Breast epithelium (tissue), 4 donors: ENCODE data around the gene TRIM5. TPM values are rescaled to one million over a fixed set of nuclear protein-coding genes. Genes with fewer than 3 reads are reported as not detected.

Experiments used
- DNase-seq, 2 donors: peaks; one replicate each; pipeline ENCODE4 v3.0.0-alpha.2; 2019; ENCODE audit warnings: low spot score in 2 of 2
- H3K27ac ChIP-seq, 2 donors: fragments of 200-600 bp; sonication (generic) in 1 of 2; one replicate each; pipeline ENCODE4 v1.5.1; 2016 to 2019; ENCODE audit warnings: mild to moderate bottlenecking in 1 of 2
- H3K27me3 ChIP-seq, 2 donors: fragments of 200-600 bp; sonication (generic) in 1 of 2; one replicate each; pipeline versions ENCODE4 v1.5.1 to v1.6.0; 2017 to 2019; ENCODE audit warnings: control low read depth in 1 of 2, mild to moderate bottlenecking in 1 of 2
- H3K36me3 ChIP-seq: fragments of 200-600 bp; one replicate; pipeline ENCODE4 v1.5.1; 2019
- H3K4me1 ChIP-seq, 2 donors: fragments of 200-600 bp; sonication (generic); one replicate each; pipeline ENCODE4 v1.5.1; 2016 to 2019; ENCODE audit warnings: control low read depth in 1 of 2
- H3K4me3 ChIP-seq, 3 donors: fragments of 200-600 bp; sonication (generic); 1 replicate in 2 of 3; 2 replicates in 1 of 3; pipeline ENCODE4 v1.5.1; 2016 to 2019; ENCODE audit warnings: mild to moderate bottlenecking in 3 of 3, moderate library complexity in 2 of 3
- H3K9me3 ChIP-seq, 2 donors: fragments of 200-600 bp; sonication (generic) in 1 of 2; one replicate each; pipeline ENCODE4 v1.5.1; 2016 to 2019; ENCODE audit warnings: control low read depth in 1 of 2
- CTCF ChIP-seq, 3 donors: fragments of 450-650 bp; IDR thresholded peaks; one replicate each; pipeline ENCODE4 v1.5.1; 2016 to 2017; ENCODE audit warnings: antibody characterized with exemption in 3 of 3, mild to moderate bottlenecking in 3 of 3, moderate library complexity in 3 of 3
- POLR2A ChIP-seq: fragments of 450-650 bp; IDR thresholded peaks from one replicate; pipeline ENCODE4 v1.6.1; 2016; ENCODE audit warnings: antibody characterized with exemption, mild to moderate bottlenecking, moderate library complexity
- POLR2AphosphoS5 ChIP-seq, 3 donors: sonication (generic); formaldehyde crosslinking; IDR thresholded peaks; one replicate each; pipeline ENCODE4 v1.6.1; 2017; ENCODE audit warnings: antibody characterized with exemption in 3 of 3
- intact Hi-C: fragments of 100-400 bp; cut with DNase I; formaldehyde crosslinking; loops from one replicate; pipeline ENCODE4 v1.15.1; 2023; ENCODE audit warnings: low total_unique reads
- total RNA-seq, 3 donors: library from RNA; depleted of rRNA; stranded (reverse); fragments of >200 nt; gene quantifications; one replicate each; pipeline ENCODE4 v1.1.0, GENCODE V29; 2016

The TRIM5 gene
- total RNA-seq, 3 donors from 2014 or later, result 17.1 to 34.4 (median 28.5) TPM

DNA sequence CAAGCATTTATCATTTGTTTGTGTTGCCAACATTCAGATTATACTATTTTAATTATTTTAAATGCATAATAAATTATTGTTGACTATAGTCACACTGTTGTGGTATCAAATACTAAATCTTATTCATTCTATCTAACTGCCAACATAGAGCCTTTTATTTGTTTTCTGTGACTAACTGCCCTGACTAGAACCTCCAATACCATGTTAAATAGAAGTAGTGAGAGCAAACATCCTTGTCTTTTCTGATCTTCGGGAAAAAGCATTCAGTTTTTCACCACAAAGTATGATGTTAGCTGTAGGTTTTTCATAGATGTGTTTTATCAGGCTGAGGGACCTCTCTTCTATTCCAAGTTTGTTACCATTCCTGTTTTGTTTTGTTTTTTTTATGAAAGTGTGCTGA is 44.9 kb downstream of the TRIM5 start:
- Histone ChIP-seq H3K27ac (no peak overlapping the region), H3K4me3 (no peak overlapping the region), H3K36me3 (peaks cover 25% of the 10 kb centered on the region), H3K4me1 (no peaks in the 10 kb centered on the region), H3K9me3 (no peaks in the 10 kb centered on the region), H3K27me3 (no peaks in the 10 kb centered on the region)
- no peak for TF ChIP-seq POLR2A
- no peak for DNase-seq
- intact Hi-C loops, result no loop called here

DNA sequence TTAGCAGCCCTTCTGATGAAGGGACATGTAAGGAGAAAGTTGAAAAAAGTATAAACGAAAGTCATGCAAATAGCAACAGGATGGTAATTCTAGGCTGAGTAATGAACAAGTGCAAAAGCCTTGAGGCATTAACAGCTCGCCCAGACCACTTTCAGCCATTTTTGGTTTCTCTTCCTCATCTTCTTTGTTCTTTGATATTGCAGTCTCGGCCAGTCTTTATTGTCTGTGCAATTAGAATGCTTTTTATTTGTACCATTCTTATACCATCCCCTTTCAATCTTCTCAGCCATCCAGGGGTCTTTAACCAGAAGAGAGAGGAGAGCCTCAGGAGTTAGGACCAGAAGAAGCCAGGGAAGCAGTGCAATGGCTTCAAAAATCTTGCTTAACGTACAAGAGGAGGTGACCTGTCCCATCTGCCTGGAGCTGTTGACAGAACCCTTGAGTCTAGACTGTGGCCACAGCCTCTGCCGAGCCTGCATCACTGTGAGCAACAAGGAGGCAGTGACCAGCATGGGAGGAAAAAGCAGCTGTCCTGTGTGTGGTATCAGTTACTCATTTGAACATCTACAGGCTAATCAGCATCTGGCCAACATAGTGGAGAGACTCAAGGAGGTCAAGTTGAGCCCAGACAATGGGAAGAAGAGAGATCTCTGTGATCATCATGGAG is 52.8 kb downstream of the TRIM5 start:
- no peak overlapping the region for H3K27ac ChIP-seq
- intact Hi-C loops, result no loop called here

GRCh38 chr11:5631417-5631816 is 53.5 kb downstream of the TRIM5 start:
- H3K4me1 ChIP-seq, result no peaks in the 10 kb centered on the region
- H3K27ac ChIP-seq, result no peak overlapping the region
- intact Hi-C loops, result no loop called here
- H3K36me3 ChIP-seq, result peaks cover 3% of the 10 kb centered on the region
- no peak overlapping the region for H3K4me3 ChIP-seq
- no peak for DNase-seq
- H3K9me3 ChIP-seq, result no peaks in the 10 kb centered on the region
- TF ChIP-seq POLR2A, result no peak
- TF ChIP-seq POLR2AphosphoS5 (IDR thresholded peaks at IDR 0.05), result no peak
- TF ChIP-seq CTCF (IDR thresholded peaks at IDR 0.05), result no peak
- H3K27me3 ChIP-seq, result no peaks in the 10 kb centered on the region

More for the DNA sequence above, 52.8 kb downstream of the TRIM5 start:
- H3K4me3 ChIP-seq, result no peak overlapping the region
- DNase-seq, result no peak
- TF ChIP-seq POLR2AphosphoS5 (IDR thresholded peaks at IDR 0.05) (no peak), POLR2A (no peak), CTCF (IDR thresholded peaks at IDR 0.05) (no peak)
- H3K36me3 ChIP-seq, result peaks cover 3% of the 10 kb centered on the region
- H3K27me3 ChIP-seq, result no peaks in the 10 kb centered on the region
- H3K9me3 ChIP-seq, result no peaks in the 10 kb centered on the region
- no peaks in the 10 kb centered on the region for H3K4me1 ChIP-seq

GRCh38 chr11:5626196-5626595 is 58.7 kb downstream of the TRIM5 start:
- no peak for TF ChIP-seq POLR2AphosphoS5 (IDR thresholded peaks at IDR 0.05)
- TF ChIP-seq CTCF (IDR thresholded peaks at IDR 0.05), result no peak
- no peak for TF ChIP-seq POLR2A
- Histone ChIP-seq H3K9me3 (no peaks in the 10 kb centered on the region), H3K4me1 (no peaks in the 10 kb centered on the region), H3K27me3 (no peaks in the 10 kb centered on the region), H3K36me3 (no peaks in the 10 kb centered on the region), H3K4me3 (peak overlapping the region in 1 of 3 donors; percentile 71), H3K27ac (no peak overlapping the region)
- intact Hi-C loops, result no loop called here
- DNase-seq, result no peak

GRCh38 chr11:5625281-5625680 is 59.6 kb downstream of the TRIM5 start:
- H3K4me3 ChIP-seq, result peak overlapping the region; percentile 51 to 71 (median 53)
- TF ChIP-seq POLR2A (no peak), POLR2AphosphoS5 (IDR thresholded peaks at IDR 0.05) (no peak), CTCF (IDR thresholded peaks at IDR 0.05) (no peak)
- no peaks in the 10 kb centered on the region for H3K36me3 ChIP-seq
- H3K4me1 ChIP-seq, result no peaks in the 10 kb centered on the region
- DNase-seq, result no peak
- H3K9me3 ChIP-seq, result no peaks in the 10 kb centered on the region
- intact Hi-C loops, result no loop called here
- H3K27ac ChIP-seq, result peak overlapping the region; percentile 73 to 84
- H3K27me3 ChIP-seq, result no peaks in the 10 kb centered on the region
